K562 (cell line): ENCODE results near the gene TEPSIN. TPM values are rescaled to one million over a fixed set of nuclear protein-coding genes. Genes with fewer than 3 reads are reported as not detected.

Source experiments
- ATAC-seq: fragments of 200-7000 bp; cut with Tn5 transposase; 3 replicates; pipeline ENCODE4 v1.9.1; 2020; ENCODE audit warnings: moderate library complexity
- BruUV-seq: library from RNA; stranded (reverse); fragments of 400-500 nt; replicated peaks from 2 replicates; lab custom pipeline; 2021; lab: Mats Ljungman, UMichigan
- CTCF ChIA-PET: fragments of 300-600 bp; formaldehyde crosslinking; extraction: SDS; loops from one replicate; lab custom pipeline; 2021; ENCODE audit warnings: low intra/inter-chr PET ratio; lab: Yijun Ruan, JAX
- POLR2A ChIA-PET: fragments of 300-600, 350-650 bp; sonication (Branson Sonifier 250); formaldehyde crosslinking; extraction: SDS; loops from one replicate; lab custom pipeline; 2021; ENCODE audit warnings: antibody characterized with exemption, inconsistent platforms; lab: Yijun Ruan, JAX
- DNase-seq, 4 experiments: peaks; one replicate each; pipeline versions ENCODE4 v3.0.0 to v3.0.0-alpha.2; 2011 to 2018; ENCODE audit warnings: low spot score in 3 of 4, mixed read lengths in 3 of 4; ENCODE audit errors: extremely low read depth in 1 of 4
- FAIRE-seq: peaks from 2 replicates; lab custom pipeline; 2011; peaks lifted over from hg19 to GRCh38; lab: Jason Lieb, UNC
- H2AFZ ChIP-seq: 2 replicates; pipeline ENCODE4 v1.6.0; 2011; ENCODE audit warnings: low read depth, low read length, control low read depth, inconsistent platforms
- H3K27ac ChIP-seq: fragments of 200-600 bp; 3 replicates; pipeline ENCODE4 v1.8.0; 2011; ENCODE audit warnings: low read depth, mild to moderate bottlenecking, control low read depth, inconsistent platforms, low read length, moderate library complexity, mixed read lengths; ENCODE audit errors: extremely low read depth
- H3K27me3 ChIP-seq, 2 experiments: fragments of 300-600 bp in 1 of 2; 2 replicates in 1 of 2; 3 replicates in 1 of 2; pipeline versions ENCODE4 v1.6.0 to v1.8.0; 2011; ENCODE audit warnings: inconsistent platforms in 2 of 2, low read length in 2 of 2, mild to moderate bottlenecking in 1 of 2, mixed read lengths in 1 of 2, moderate library complexity in 1 of 2; ENCODE audit not compliant: control insufficient read depth in 2 of 2, insufficient read depth in 2 of 2
- H3K36me3 ChIP-seq: fragments of 300-600 bp; 3 replicates; pipeline ENCODE4 v1.8.0; 2011; ENCODE audit warnings: mild to moderate bottlenecking, low read length, inconsistent platforms; ENCODE audit not compliant: control insufficient read depth, insufficient read depth
- H3K4me1 ChIP-seq, 2 experiments: fragments of 200-600 bp in 1 of 2; replicated peaks in 1 of 2; 2 replicates in 1 of 2; 3 replicates in 1 of 2; pipeline versions ENCODE4 v1.5.1 to v1.8.0; 2011; ENCODE audit warnings: inconsistent platforms in 2 of 2, low read length in 2 of 2, mild to moderate bottlenecking in 1 of 2, mixed read lengths in 1 of 2, moderate library complexity in 1 of 2; ENCODE audit not compliant: control insufficient read depth in 2 of 2, insufficient read depth in 2 of 2
- H3K4me2 ChIP-seq: 2 replicates; pipeline ENCODE4 v1.6.1; 2011; ENCODE audit warnings: low read length, control low read depth, inconsistent platforms, mixed read lengths; ENCODE audit not compliant: insufficient read depth
- H3K4me3 ChIP-seq: fragments of 200-600 bp; sonication (generic), shearing (Covaris generic); 2 replicates; pipeline ENCODE4 v1.5.1; 2016; ENCODE audit warnings: control low read depth, inconsistent platforms
- H3K79me2 ChIP-seq: fragments of 200-600 bp; 3 replicates; pipeline ENCODE4 v1.8.0; 2011; ENCODE audit warnings: low read length, inconsistent platforms; ENCODE audit not compliant: control insufficient read depth, insufficient read depth
- H3K9ac ChIP-seq, 2 experiments: 2 replicates each; pipeline versions ENCODE4 v1.6.0 to v1.6.1; 2011; ENCODE audit warnings: low read depth in 2 of 2, low read length in 2 of 2, control low read depth in 1 of 2, inconsistent platforms in 1 of 2, mild to moderate bottlenecking in 1 of 2, mixed read lengths in 1 of 2; ENCODE audit not compliant: insufficient read depth in 1 of 2
- H3K9me1 ChIP-seq: one replicate; pipeline ENCODE4 v1.6.0; 2011; ENCODE audit warnings: inconsistent platforms, mild to moderate bottlenecking, low read length, moderate library complexity; ENCODE audit not compliant: control insufficient read depth, insufficient read depth
- H3K9me3 ChIP-seq: replicated peaks from 2 replicates; pipeline ENCODE4 v1.5.1; 2011; ENCODE audit warnings: low read depth, low read length, inconsistent platforms; ENCODE audit not compliant: control insufficient read depth, insufficient read depth
- H4K20me1 ChIP-seq: replicated peaks from 2 replicates; pipeline ENCODE4 v1.6.1; 2011; ENCODE audit warnings: low read length, inconsistent platforms, mixed read lengths; ENCODE audit not compliant: control insufficient read depth, insufficient read depth
- FOXM1 ChIP-seq, 2 experiments: fragments of 450-650 bp in 1 of 2; sonication (generic) in 1 of 2; formaldehyde crosslinking in 1 of 2; IDR thresholded peaks; 2 replicates each; pipeline versions ENCODE4 v1.6.1 to v1.9.0; 2017 to 2022; ENCODE audit warnings: low read depth in 2 of 2, mild to moderate bottlenecking in 2 of 2, missing genetic modification reagents in 1 of 2, moderate library complexity in 1 of 2
- NFE2 ChIP-seq: IDR thresholded peaks from 2 replicates; pipeline ENCODE4 v1.6.1; 2014; ENCODE audit warnings: antibody characterized with exemption, low read depth
- NUFIP1 ChIP-seq: fragments of 450-650 bp; IDR thresholded peaks from 2 replicates; pipeline ENCODE4 v1.6.1; 2018; ENCODE audit not compliant: partially characterized antibody
- SMAD2 ChIP-seq: fragments of 150-350 bp; IDR thresholded peaks from 2 replicates; pipeline ENCODE4 v1.6.1; 2014; ENCODE audit warnings: low read depth, mild to moderate bottlenecking, low read length
- WGBS: fragments of 100-300 bp; shearing (Covaris generic); methylation state at CpG from one replicate; pipeline ENCODE4 v1.1.6; 2016; ENCODE audit warnings: low coverage, mixed read lengths; ENCODE audit not compliant: insufficient coverage; ENCODE audit errors: missing lambda C conversion rate; 5-methylcytosine and 5-hydroxymethylcytosine counted together
- in situ Hi-C: fragments of 300-500 bp; cut with MboI; formaldehyde crosslinking; loops from 4 replicates; pipeline ENCODE4 v1.15.0; 2018; ENCODE audit warnings: inconsistent platforms, mixed read lengths
- intact Hi-C: fragments of 100-400 bp; cut with micrococcal nuclease; formaldehyde crosslinking; loops from 2 replicates; pipeline ENCODE4 v1.14.2; 2022
- polyA plus RNA-seq, 8 experiments: library from polyadenylated mRNA; depleted of rRNA in 4 of 8; stranded (reverse) in 5 of 8; unstranded in 3 of 8; fragments of >200 nt; fragmentation: Nextera tagmentation in 2 of 8; fragmentation: Illumina TruSeq in 1 of 8; extraction: Ambion mirVana in 2 of 8; extraction: Trizol in 1 of 8; gene quantifications; 2 replicates each; pipeline versions ENCODE4 v1.2.1 to v1.2.3, GENCODE V29; 2011 to 2014; ENCODE audit warnings: inconsistent platforms in 1 of 8, missing spikeins in 1 of 8
- total RNA-seq, 7 experiments: library from RNA; depleted of rRNA in 6 of 7; stranded (reverse); fragments of >200 nt in 6 of 7; fragmentation: Illumina TruSeq in 2 of 7; extraction: Trizol in 2 of 7; gene quantifications; 2 replicates each; pipeline versions ENCODE4 v1.2.1 to v1.2.3, GENCODE V29; 2011 to 2021; ENCODE audit warnings: low replicate concordance in 1 of 7
- TF ChIP-seq, protein P1 (sequence below): fragments of 450-650 bp; formaldehyde crosslinking; IDR thresholded peaks from 2 replicates; pipeline ENCODE4 v1.4.0; 2022; ENCODE audit warnings: missing genetic modification characterization

The TEPSIN gene
- total and polyA plus RNA-seq, 9 of the 15 experiments (the other 6 are each of a cell fraction or from before 2014, with no cell fraction given), result 0.80 to 29.8 (median 5.3) TPM

GRCh38 chr17:81265576-81265975 lies 26.7 kb upstream of the TEPSIN start:
- no peaks in the 10 kb centered on the region for H3K9me3 ChIP-seq
- intact Hi-C loops (no loop called here), in situ Hi-C loops (no loop called here)
- H3K36me3 ChIP-seq, result peaks cover 68% of the 10 kb centered on the region; the same call in 2 of the 3 replicates
- ChIA-PET CTCF (no interaction called here), POLR2A (no interaction called here)
- no peaks in the 10 kb centered on the region for H3K79me2 ChIP-seq
- H3K9me1 ChIP-seq, result no peaks in the 10 kb centered on the region
- DNase-seq (no peak), FAIRE-seq (no peak), ATAC-seq (no peak)
- peaks cover 2 to 28% of the 10 kb centered on the region in 2 experiments; a peak in 3 of 5 replicates for H3K4me1 ChIP-seq
- 95% methylated on average over 18 of the region's 22 CpGs for WGBS
- H3K27me3 ChIP-seq, result no peaks in the 10 kb centered on the region
- BruUV-seq, result no TSS peak
- 0 out of 4 replicates have a peak overlapping the region, but pooled peaks of 1 of the 2 experiments have one; percentile 41 for H3K9ac ChIP-seq
- no peak overlapping the region for H2AFZ ChIP-seq
- H3K4me3 ChIP-seq, result no peak overlapping the region
- TF ChIP-seq SMAD2 (no peak), NUFIP1 (no peak), FOXM1 (IDR thresholded peaks at IDR 0.05; ENCODE audit: low read depth) (no peak), FOXM1 (CRISPR knock-in tag; IDR thresholded peaks at IDR 0.05; ENCODE audit: low read depth) (no peak), NFE2 (no peak)
- no peak overlapping the region for H3K27ac ChIP-seq
- no peaks in the 10 kb centered on the region for H4K20me1 ChIP-seq
- H3K4me2 ChIP-seq, result no peak overlapping the region

DNA sequence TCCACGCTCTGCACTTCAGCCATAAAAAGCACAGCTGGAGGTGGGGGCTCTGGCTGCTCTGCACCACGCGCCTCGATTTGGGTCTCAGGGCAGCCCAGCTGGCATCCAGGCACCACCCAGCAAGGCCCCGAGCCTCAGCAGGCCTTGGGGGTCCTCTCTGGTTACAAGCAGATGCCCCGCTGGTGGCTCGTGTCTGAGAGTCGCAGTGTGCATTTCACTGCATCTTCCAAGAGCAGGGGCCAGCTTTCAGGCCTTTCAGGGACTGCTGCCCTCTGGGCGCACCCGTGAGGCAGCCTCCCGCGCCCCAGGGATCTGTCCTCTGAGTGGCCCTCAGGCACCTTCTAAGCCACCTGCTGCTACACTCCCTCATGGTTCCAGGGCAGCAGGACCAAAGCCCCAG lies 25.8 kb upstream of the TEPSIN start:
- Histone ChIP-seq H4K20me1 (no peaks in the 10 kb centered on the region), H3K4me3 (no peak overlapping the region), H3K9ac (peak overlapping the region in 1 of 2 experiments; percentile 47; a peak in 2 of 4 replicates), H3K27ac (no peak overlapping the region), H3K79me2 (no peaks in the 10 kb centered on the region), H3K4me2 (no peak overlapping the region), H3K9me1 (no peaks in the 10 kb centered on the region), H3K9me3 (no peaks in the 10 kb centered on the region), H3K27me3 (no peaks in the 10 kb centered on the region), H3K36me3 (peaks cover 69% of the 10 kb centered on the region; the same call in 2 of the 3 replicates), H2AFZ (no peak overlapping the region), H3K4me1 (peaks cover 2 to 32% of the 10 kb centered on the region in 2 experiments; a peak in 3 of 5 replicates)
- ATAC-seq, result no peak
- WGBS, result 97% methylated on average over 9 of the region's 12 CpGs
- no peak for FAIRE-seq
- DNase-seq, result no peak
- CTCF ChIA-PET, result interaction anchor here (0.6 kb wide), 1 partner anchor 148 kb away, joined by 3 read pairs; no protein-coding TSS in a partner anchor
- TF ChIP-seq, protein P1, sequence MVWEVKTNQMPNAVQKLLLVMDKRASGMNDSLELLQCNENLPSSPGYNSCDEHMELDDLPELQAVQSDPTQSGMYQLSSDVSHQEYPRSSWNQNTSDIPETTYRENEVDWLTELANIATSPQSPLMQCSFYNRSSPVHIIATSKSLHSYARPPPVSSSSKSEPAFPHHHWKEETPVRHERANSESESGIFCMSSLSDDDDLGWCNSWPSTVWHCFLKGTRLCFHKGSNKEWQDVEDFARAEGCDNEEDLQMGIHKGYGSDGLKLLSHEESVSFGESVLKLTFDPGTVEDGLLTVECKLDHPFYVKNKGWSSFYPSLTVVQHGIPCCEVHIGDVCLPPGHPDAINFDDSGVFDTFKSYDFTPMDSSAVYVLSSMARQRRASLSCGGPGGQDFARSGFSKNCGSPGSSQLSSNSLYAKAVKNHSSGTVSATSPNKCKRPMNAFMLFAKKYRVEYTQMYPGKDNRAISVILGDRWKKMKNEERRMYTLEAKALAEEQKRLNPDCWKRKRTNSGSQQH (CRISPR knock-in tag), result no peak
- TF ChIP-seq, all 486 proteins: peak for 0
- intact Hi-C loops, result no loop called here
- BruUV-seq, result no TSS peak
- POLR2A ChIA-PET, result no interaction called here
- in situ Hi-C loops, result no loop called here
